HG02970 (cell line): ENCODE data around the gene NEURL1B.

ENCODE experiments used
- ATAC-seq: cut with Tn5 transposase; IDR thresholded peaks from one replicate; pipeline ENCODE4 v1.9.1; 2021; ENCODE audit warnings: mild to moderate bottlenecking, moderate library complexity, moderate number of reproducible peaks; ENCODE audit not compliant: unreplicated experiment, low FRiP score

The NEURL1B gene

GRCh38 chr5:172608773-172609172 is 32.3 kb upstream of the NEURL1B start:
- no peak for ATAC-seq

- ATAC-seq = no peak
Measured at GRCh38 chr5:172610643-172611042, 30.4 kb upstream of the NEURL1B start.

- no peak for ATAC-seq
Measured at GRCh38 chr5:172611913-172612312, 29.1 kb upstream of the NEURL1B start.

- no peak for ATAC-seq
Measured at GRCh38 chr5:172612771-172613170, 28.3 kb upstream of the NEURL1B start.

- no peak for ATAC-seq
Measured at GRCh38 chr5:172616136-172616535, 24.9 kb upstream of the NEURL1B start.

GRCh38 chr5:172616730-172617129 is 24.3 kb upstream of the NEURL1B start:
- ATAC-seq = no peak

- ATAC-seq = no peak
Measured at GRCh38 chr5:172617817-172618216, 23.2 kb upstream of the NEURL1B start.

GRCh38 chr5:172618574-172619365 is 22.3 kb upstream of the NEURL1B start:
- ATAC-seq = no peak

GRCh38 chr5:172620506-172620905 is 20.6 kb upstream of the NEURL1B start:
- no peak for ATAC-seq

GRCh38 chr5:172622091-172623046 is 18.7 kb upstream of the NEURL1B start:
- ATAC-seq = no peak

- ATAC-seq = no peak
Measured at GRCh38 chr5:172623313-172623980, 17.6 kb upstream of the NEURL1B start.

- ATAC-seq = no peak
Measured at GRCh38 chr5:172624083-172624995, 16.7 kb upstream of the NEURL1B start.

- no peak for ATAC-seq
Measured at GRCh38 chr5:172624996-172625964, 15.8 kb upstream of the NEURL1B start.

GRCh38 chr5:172626031-172626581 is 15.0 kb upstream of the NEURL1B start:
- ATAC-seq = no peak

GRCh38 chr5:172630082-172630481 is 11.0 kb upstream of the NEURL1B start:
- ATAC-seq = no peak

- no peak for ATAC-seq
Measured at GRCh38 chr5:172630482-172630881, 10.6 kb upstream of the NEURL1B start.

- no peak for ATAC-seq
Measured at GRCh38 chr5:172630986-172631385, 10.1 kb upstream of the NEURL1B start.

GRCh38 chr5:172632346-172633092 is 8.5 kb upstream of the NEURL1B start:
- no peak for ATAC-seq
